Lung (tissue), 12 donors: ENCODE results near the gene THRAP3. TPM values are rescaled to one million over a fixed set of nuclear protein-coding genes. Genes with fewer than 3 reads are reported as not detected.

ENCODE experiments used
- ATAC-seq: fragments of 200-7000 bp; cut with Tn5 transposase; one replicate; pipeline ENCODE4 v1.9.1; 2020; ENCODE audit warnings: moderate number of reproducible peaks; ENCODE audit not compliant: insufficient read depth, low FRiP score
- DNase-seq, 3 donors: peaks; one replicate each; pipeline ENCODE4 v3.0.0-alpha.2; 2013 to 2017
- H3K27ac ChIP-seq, 2 donors: one replicate each; pipeline ENCODE4 v1.5.1; 2013; ENCODE audit warnings: mild to moderate bottlenecking in 2 of 2, moderate library complexity in 2 of 2, control low read depth in 1 of 2, inconsistent platforms in 1 of 2, low read depth in 1 of 2, low read length in 1 of 2
- H3K27me3 ChIP-seq, 3 donors: one replicate each; pipeline ENCODE4 v1.5.1; 2013; ENCODE audit warnings: low read length in 2 of 3; ENCODE audit not compliant: control insufficient read depth in 3 of 3, insufficient read depth in 3 of 3
- H3K36me3 ChIP-seq, 4 donors: one replicate each; pipeline ENCODE4 v1.5.1; 2013; ENCODE audit warnings: low read length in 4 of 4, mild to moderate bottlenecking in 1 of 4, moderate library complexity in 1 of 4; ENCODE audit not compliant: control insufficient read depth in 4 of 4, insufficient read depth in 4 of 4
- H3K4me1 ChIP-seq, 5 donors: one replicate each; pipeline ENCODE4 v1.5.1; 2013; ENCODE audit warnings: low read length in 5 of 5, mild to moderate bottlenecking in 2 of 5, moderate library complexity in 1 of 5; ENCODE audit not compliant: control insufficient read depth in 5 of 5, insufficient read depth in 5 of 5
- H3K4me3 ChIP-seq: one replicate; pipeline ENCODE4 v1.5.1; 2013; ENCODE audit warnings: mild to moderate bottlenecking, control low read depth, moderate library complexity
- H3K9ac ChIP-seq, 2 donors: one replicate each; pipeline ENCODE4 v1.5.1; 2013; ENCODE audit warnings: low read length in 2 of 2, control low read depth in 1 of 2; ENCODE audit not compliant: insufficient read depth in 1 of 2
- H3K9me3 ChIP-seq, 4 donors: one replicate each; pipeline ENCODE4 v1.5.1; 2013; ENCODE audit warnings: low read length in 3 of 4, mild to moderate bottlenecking in 1 of 4, moderate library complexity in 1 of 4; ENCODE audit not compliant: control insufficient read depth in 4 of 4, insufficient read depth in 3 of 4
- CTCF ChIP-seq: IDR thresholded peaks from 2 replicates; pipeline ENCODE4 v1.5.1; 2012; ENCODE audit warnings: mild to moderate bottlenecking; ENCODE audit errors: control extremely low read depth, extremely low read depth
- WGBS, 2 donors: extraction: QIAGEN DNeasy Blood & Tissue Kit; methylation state at CpG; one replicate each; pipeline ENCODE4 v1.1.7; 2013; 5-methylcytosine and 5-hydroxymethylcytosine counted together
- polyA plus RNA-seq, 2 donors: library from polyadenylated mRNA; stranded (reverse); fragments of 200-250 nt; gene quantifications; one replicate each; pipeline ENCODE4 v1.2.1, GENCODE V29; 2013
- total RNA-seq, 2 donors: library from RNA; depleted of rRNA in 1 of 2; stranded (reverse); fragments of >200 nt in 1 of 2; gene quantifications; one replicate each; pipeline ENCODE4 v1.2.1, GENCODE V29; 2014 to 2021
- donor health status: control.
- donor health status: control.
- donor health status: Bipolar disorder and iron deficiency.
- donor health status: healthy.
- donor health status: DM: yes; HTN: yes; CAD: no.

THRAP3 gene
- total and polyA plus RNA-seq, 4 donors: 25.1 to 92.9 (median 67.3) TPM

- 1 to 3% methylated on average over 31 to 34 of the region's 36 CpGs for WGBS, 2 donors
- peaks cover 0 to 39% (median 22%) of the 10 kb centered on the region in 5 donors for H3K4me1 ChIP-seq
These were observed 99.6 kb downstream of the THRAP3 start, which contains the start of gene EVA1B for GRCh38 chr1:36323636-36324352. TSS of gene EVA1B (minus strand) at chr1:36323645. CDS start at chr1:36323037, 608 bp downstream.

GRCh38 chr1:36324353-36324703 lies 100.1 kb downstream of the THRAP3 start:
- Histone ChIP-seq H3K9ac (peak overlapping the region in 1 of 2 donors; percentile 88), H3K9me3 (no peaks in the 10 kb centered on the region), H3K27me3 (no peaks in the 10 kb centered on the region), H3K27ac (peak overlapping the region in 1 of 2 donors; percentile 65), H3K4me1 (peaks cover 0 to 43% (median 23%) of the 10 kb centered on the region in 5 donors), H3K36me3 (peaks cover 0 to 7% (median 2%) of the 10 kb centered on the region in 4 donors), H3K4me3 (no peak overlapping the region)
- no peak for TF ChIP-seq CTCF
- 11 to 17% methylated on average over 9 of the region's 9 CpGs for WGBS, 2 donors
- ATAC-seq (no peak), DNase-seq (no peak)

More at GRCh38 chr1:36323636-36324352, 99.6 kb downstream of the THRAP3 start, which contains the start of gene EVA1B:
- peak within 1 kb of the TSS in 1 of 2 donors; percentile 88 for H3K9ac ChIP-seq
- ATAC-seq: peak; percentile 35
- DNase-seq: peak; percentile 92 to 95 (median 92)
- H3K27me3 ChIP-seq: no peaks in the 10 kb centered on the region
- H3K4me3 ChIP-seq: peak within 1 kb of the TSS; percentile 63
- no peak for TF ChIP-seq CTCF
- H3K27ac ChIP-seq: peak within 1 kb of the TSS; percentile 72 to 84
- H3K9me3 ChIP-seq: no peaks in the 10 kb centered on the region
- H3K36me3 ChIP-seq: peaks cover 0 to 7% (median 2%) of the 10 kb centered on the region in 4 donors

GRCh38 chr1:36326499-36326898 lies 102.3 kb downstream of the THRAP3 start:
- no peak for ATAC-seq
- H3K9ac ChIP-seq: no peak overlapping the region
- H3K4me1 ChIP-seq: peaks cover 0 to 27% (median 19%) of the 10 kb centered on the region in 5 donors
- H3K27me3 ChIP-seq: no peaks in the 10 kb centered on the region
- WGBS, 2 donors: 52 to 54% methylated on average over 6 of the region's 6 CpGs
- TF ChIP-seq CTCF: no peak
- peaks cover 0 to 4% (median 1%) of the 10 kb centered on the region in 4 donors for H3K36me3 ChIP-seq
- DNase-seq: peak in 2 of 3 donors; percentile 29 to 43
- H3K9me3 ChIP-seq: no peaks in the 10 kb centered on the region
- H3K27ac ChIP-seq: no peak overlapping the region
- no peak overlapping the region for H3K4me3 ChIP-seq
